T-helper 2 cell treated with Interferon-gamma antibody and Interleukin-4, amounts not matched to agents 5 μg/mL and 100 μg/mL, for 36 hours (primary cell): ENCODE data around the gene ATP6V1G2.

Source experiments
- DNase-seq: peaks from one replicate; pipeline ENCODE4 v3.0.0; 2021; ENCODE audit warnings: low spot score
- H3K27ac Mint-ChIP-seq: one replicate; pipeline ENCODE4 v1.8.0; 2021; ENCODE audit warnings: mild to moderate bottlenecking, mixed read lengths
- H3K27me3 Mint-ChIP-seq: one replicate; pipeline ENCODE4 v1.8.0; 2021; ENCODE audit warnings: low read depth, mixed read lengths
- H3K36me3 Mint-ChIP-seq: one replicate; pipeline ENCODE4 v1.8.0; 2021; ENCODE audit warnings: low read depth, mixed read lengths
- H3K4me1 Mint-ChIP-seq: one replicate; pipeline ENCODE4 v1.8.0; 2021; ENCODE audit warnings: low read depth, mixed read lengths
- H3K4me3 Mint-ChIP-seq: one replicate; pipeline ENCODE4 v1.8.0; 2022; ENCODE audit warnings: mild to moderate bottlenecking, moderate library complexity, mixed read lengths
- H3K9me3 Mint-ChIP-seq: one replicate; pipeline ENCODE4 v1.8.0; 2021; ENCODE audit warnings: mixed read lengths

ATP6V1G2 gene

DNA sequence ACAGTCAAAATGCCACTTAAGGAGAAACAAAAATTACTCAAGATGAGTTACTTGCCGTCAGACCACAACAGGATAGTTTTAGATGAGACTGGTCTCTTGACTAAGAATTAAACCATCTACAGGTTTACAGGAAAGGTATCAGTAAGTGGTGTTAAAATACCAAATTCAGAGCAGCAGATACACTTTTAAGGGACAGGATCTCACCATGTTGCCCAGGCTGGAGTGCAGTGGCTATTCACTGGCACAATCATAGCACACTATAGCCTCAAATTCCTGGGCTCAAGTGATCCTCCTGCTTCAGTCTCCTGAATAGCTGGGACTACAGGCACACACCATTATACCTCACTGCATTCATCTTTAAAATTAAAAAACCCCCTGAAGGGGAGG lies 13.0 kb downstream of the ATP6V1G2 start:
- Mint-ChIP-seq H3K4me1 (peaks cover 18% of the 10 kb centered on the region), H3K27me3 (no peaks in the 10 kb centered on the region), H3K4me3 (no peak overlapping the region), H3K36me3 (peaks cover 75% of the 10 kb centered on the region), H3K9me3 (no peaks in the 10 kb centered on the region), H3K27ac (no peak overlapping the region)
- no peak for DNase-seq

- Mint-ChIP-seq H3K4me3 (no peak overlapping the region), H3K27me3 (no peaks in the 10 kb centered on the region), H3K36me3 (peaks cover 71% of the 10 kb centered on the region), H3K9me3 (no peaks in the 10 kb centered on the region), H3K27ac (no peak overlapping the region), H3K4me1 (peaks cover 15% of the 10 kb centered on the region)
- no peak for DNase-seq
Observed at GRCh38 chr6:31532644-31533454, 13.6 kb downstream of the ATP6V1G2 start.

DNA sequence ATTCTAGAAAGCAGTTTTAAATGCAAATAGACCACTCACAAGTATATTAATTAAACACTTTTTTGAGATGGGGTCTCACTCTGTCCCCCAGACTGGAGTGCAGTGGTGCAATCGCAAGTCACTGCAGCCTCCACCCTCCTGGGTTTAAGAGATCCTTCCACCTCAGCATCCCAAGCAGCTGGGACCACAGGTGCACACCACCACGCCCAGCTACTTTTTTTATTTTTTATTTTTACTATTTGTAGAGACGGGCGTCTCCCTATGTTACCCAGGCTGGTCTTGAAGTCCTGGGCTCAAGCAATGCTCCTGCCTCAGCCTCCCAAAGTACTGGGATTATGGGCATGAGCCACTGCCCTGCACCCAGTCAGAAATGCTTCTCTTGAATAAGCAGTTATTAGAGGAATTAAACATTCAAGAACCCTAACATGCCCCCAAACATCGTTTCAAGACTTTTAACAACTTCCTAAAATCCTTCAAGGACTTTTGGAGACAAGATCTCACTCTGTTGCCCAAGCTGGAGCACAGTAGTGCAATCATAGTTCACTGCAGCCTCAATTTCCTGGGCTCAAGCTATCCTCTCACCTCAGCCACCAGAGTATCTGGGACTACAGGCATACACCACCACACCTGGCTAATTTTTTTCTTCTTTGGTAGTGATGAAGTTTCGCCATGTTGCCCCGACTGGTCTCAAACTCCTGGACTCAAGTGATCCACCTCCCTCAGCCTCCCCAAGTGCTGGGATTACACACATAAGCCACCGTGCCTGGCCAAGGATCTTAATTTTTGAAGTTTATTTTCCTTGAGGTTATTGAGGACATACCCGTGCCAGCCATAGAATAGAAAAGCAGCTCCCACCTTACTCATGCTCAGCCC lies 14.4 kb downstream of the ATP6V1G2 start:
- Mint-ChIP-seq H3K4me1 (peaks cover 15% of the 10 kb centered on the region), H3K4me3 (no peak overlapping the region), H3K9me3 (no peaks in the 10 kb centered on the region), H3K27ac (no peak overlapping the region), H3K36me3 (peaks cover 66% of the 10 kb centered on the region), H3K27me3 (no peaks in the 10 kb centered on the region)
- no peak for DNase-seq

DNA sequence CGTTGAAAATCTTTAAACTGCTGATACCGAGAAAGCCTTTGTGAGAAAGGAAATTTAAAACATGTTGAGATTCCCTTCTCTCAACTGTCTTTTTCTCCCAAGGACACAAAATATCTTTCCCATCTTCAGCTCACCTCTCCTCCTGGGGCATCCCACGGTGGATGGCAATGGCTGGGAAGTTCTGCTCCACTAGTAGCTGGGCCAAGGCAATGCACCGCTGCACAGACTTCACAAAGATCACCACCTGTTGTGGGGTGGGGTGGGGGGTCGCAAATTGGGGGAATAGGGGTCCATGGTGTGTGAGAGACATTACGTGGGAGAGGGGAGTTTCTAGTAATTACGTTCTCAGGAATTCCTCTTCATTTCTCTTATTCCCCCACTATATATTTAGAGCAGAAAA lies 15.2 kb downstream of the ATP6V1G2 start:
- no peak overlapping the region for H3K27ac Mint-ChIP-seq
- peaks cover 59% of the 10 kb centered on the region for H3K36me3 Mint-ChIP-seq
- DNase-seq: no peak
- peaks cover 12% of the 10 kb centered on the region for H3K4me1 Mint-ChIP-seq
- no peak overlapping the region for H3K4me3 Mint-ChIP-seq
- H3K27me3 Mint-ChIP-seq: no peaks in the 10 kb centered on the region
- H3K9me3 Mint-ChIP-seq: no peaks in the 10 kb centered on the region

- no peak for DNase-seq
- H3K36me3 Mint-ChIP-seq: peaks cover 54% of the 10 kb centered on the region
- peaks cover 7% of the 10 kb centered on the region for H3K4me1 Mint-ChIP-seq
- no peak overlapping the region for H3K27ac Mint-ChIP-seq
- no peak overlapping the region for H3K4me3 Mint-ChIP-seq
- no peaks in the 10 kb centered on the region for H3K9me3 Mint-ChIP-seq
- no peaks in the 10 kb centered on the region for H3K27me3 Mint-ChIP-seq
Observed at GRCh38 chr6:31530659-31531058, 15.7 kb downstream of the ATP6V1G2 start.

- Mint-ChIP-seq H3K36me3 (peaks cover 43% of the 10 kb centered on the region), H3K4me1 (peaks cover 6% of the 10 kb centered on the region), H3K27ac (no peak overlapping the region), H3K9me3 (no peaks in the 10 kb centered on the region), H3K4me3 (no peak overlapping the region), H3K27me3 (no peaks in the 10 kb centered on the region)
- no peak for DNase-seq
Observed at GRCh38 chr6:31529329-31530150, 16.9 kb downstream of the ATP6V1G2 start.

DNA sequence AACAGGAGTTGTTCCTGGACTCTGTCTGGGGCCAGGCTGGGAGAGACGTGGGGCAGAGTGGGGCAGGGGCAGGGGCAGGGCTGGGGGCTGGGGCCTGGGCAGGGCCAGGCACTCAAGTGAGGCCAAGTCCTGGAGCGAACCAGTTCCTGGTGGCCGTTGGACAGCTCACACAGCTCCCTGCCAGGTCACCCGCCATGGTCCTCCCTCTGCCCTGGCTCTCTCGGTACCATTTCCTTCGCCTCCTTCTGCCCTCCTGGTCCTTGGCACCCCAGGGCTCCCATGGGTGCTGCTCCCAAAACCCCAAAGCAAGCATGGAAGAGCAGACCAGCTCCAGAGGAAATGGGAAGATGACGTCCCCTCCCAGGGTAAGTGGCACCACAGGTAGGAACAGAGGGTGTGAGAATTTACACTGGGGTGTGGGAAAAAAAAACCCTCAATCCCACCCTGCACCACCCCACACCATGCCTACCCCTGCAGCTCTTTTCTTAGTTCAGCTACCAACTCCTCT lies 17.5 kb downstream of the ATP6V1G2 start, which contains the start of gene MCCD1:
Gene MCCD1 (plus strand): TSS at position 142 of the 508 bp plus-strand sequence. CDS start 53 bp downstream, at position 195.
- no peak for DNase-seq
- H3K36me3 Mint-ChIP-seq: peaks cover 38% of the 10 kb centered on the region
- no peak within 1 kb of the TSS for H3K4me3 Mint-ChIP-seq
- no peaks in the 10 kb centered on the region for H3K9me3 Mint-ChIP-seq
- H3K27ac Mint-ChIP-seq: no peak within 1 kb of the TSS
- no peaks in the 10 kb centered on the region for H3K27me3 Mint-ChIP-seq
- H3K4me1 Mint-ChIP-seq: peaks cover 6% of the 10 kb centered on the region

DNA sequence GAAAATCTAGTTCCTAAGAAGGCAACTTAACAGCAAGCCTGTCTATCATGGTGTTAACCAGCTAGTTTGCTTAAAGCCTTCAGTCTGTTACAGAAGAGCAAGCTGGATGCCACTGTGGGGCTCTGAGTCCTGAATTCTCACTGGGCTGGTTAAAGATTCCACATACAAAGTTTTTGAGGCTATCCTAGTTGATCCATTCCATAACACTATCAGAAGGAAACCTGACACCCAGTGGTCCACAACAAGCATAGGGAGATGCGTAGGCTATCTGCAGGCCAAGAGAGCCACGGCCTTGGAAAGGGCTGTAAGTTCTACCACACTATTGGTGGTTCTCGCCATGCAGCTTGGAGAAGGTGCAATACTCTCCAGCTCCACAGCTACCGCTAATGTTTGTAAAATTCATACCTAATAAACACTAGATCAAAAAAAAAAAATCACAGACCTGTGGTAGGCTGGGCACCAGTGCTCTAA lies 18.1 kb downstream of the ATP6V1G2 start:
- H3K4me1 Mint-ChIP-seq: peaks cover 4% of the 10 kb centered on the region
- no peaks in the 10 kb centered on the region for H3K9me3 Mint-ChIP-seq
- DNase-seq: no peak
- H3K36me3 Mint-ChIP-seq: peaks cover 34% of the 10 kb centered on the region
- no peak overlapping the region for H3K4me3 Mint-ChIP-seq
- H3K27me3 Mint-ChIP-seq: no peaks in the 10 kb centered on the region
- no peak overlapping the region for H3K27ac Mint-ChIP-seq

GRCh38 chr6:31525932-31526591 lies 20.3 kb downstream of the ATP6V1G2 start:
- H3K27ac Mint-ChIP-seq: no peak overlapping the region
- peaks cover 20% of the 10 kb centered on the region for H3K27me3 Mint-ChIP-seq
- peaks cover 13% of the 10 kb centered on the region for H3K36me3 Mint-ChIP-seq
- DNase-seq: no peak
- H3K4me1 Mint-ChIP-seq: no peaks in the 10 kb centered on the region
- no peaks in the 10 kb centered on the region for H3K9me3 Mint-ChIP-seq
- H3K4me3 Mint-ChIP-seq: no peak overlapping the region

DNA sequence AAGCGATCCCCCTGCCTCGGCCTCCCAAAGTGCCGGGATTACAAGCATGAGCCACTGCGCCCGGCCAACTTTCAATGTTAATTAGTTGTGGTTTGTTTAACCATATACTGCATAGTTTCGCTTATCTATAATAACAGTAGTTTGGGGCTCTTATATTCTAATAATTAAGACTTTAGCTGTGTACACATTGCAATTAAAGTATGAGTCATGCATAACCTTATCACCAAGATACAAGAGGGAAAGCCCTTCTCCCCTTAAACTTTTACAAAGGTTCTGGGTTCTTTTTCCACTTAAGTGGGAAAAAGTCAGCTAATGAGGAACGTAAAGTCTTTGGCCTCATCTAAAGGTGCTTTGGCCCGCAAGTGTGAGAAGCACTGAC lies 20.9 kb downstream of the ATP6V1G2 start:
- Mint-ChIP-seq H3K27me3 (peaks cover 20% of the 10 kb centered on the region), H3K9me3 (no peaks in the 10 kb centered on the region), H3K4me1 (no peaks in the 10 kb centered on the region), H3K27ac (no peak overlapping the region), H3K36me3 (peaks cover 9% of the 10 kb centered on the region), H3K4me3 (no peak overlapping the region)
- DNase-seq: no peak

GRCh38 chr6:31521835-31522234 lies 24.6 kb downstream of the ATP6V1G2 start:
- no peaks in the 10 kb centered on the region for H3K36me3 Mint-ChIP-seq
- no peaks in the 10 kb centered on the region for H3K9me3 Mint-ChIP-seq
- DNase-seq: no peak
- H3K4me3 Mint-ChIP-seq: no peak overlapping the region
- H3K27ac Mint-ChIP-seq: no peak overlapping the region
- H3K4me1 Mint-ChIP-seq: no peaks in the 10 kb centered on the region
- H3K27me3 Mint-ChIP-seq: peaks cover 32% of the 10 kb centered on the region

GRCh38 chr6:31513456-31514165 lies 32.8 kb downstream of the ATP6V1G2 start:
- no peak for DNase-seq
- H3K27ac Mint-ChIP-seq: no peak overlapping the region
- peaks cover 11% of the 10 kb centered on the region for H3K27me3 Mint-ChIP-seq
- peaks cover 29% of the 10 kb centered on the region for H3K36me3 Mint-ChIP-seq
- H3K9me3 Mint-ChIP-seq: no peaks in the 10 kb centered on the region
- no peak overlapping the region for H3K4me3 Mint-ChIP-seq
- no peaks in the 10 kb centered on the region for H3K4me1 Mint-ChIP-seq
